Measurements from ENCODE around the gene HDAC4.

HDAC4 gene

DNA sequence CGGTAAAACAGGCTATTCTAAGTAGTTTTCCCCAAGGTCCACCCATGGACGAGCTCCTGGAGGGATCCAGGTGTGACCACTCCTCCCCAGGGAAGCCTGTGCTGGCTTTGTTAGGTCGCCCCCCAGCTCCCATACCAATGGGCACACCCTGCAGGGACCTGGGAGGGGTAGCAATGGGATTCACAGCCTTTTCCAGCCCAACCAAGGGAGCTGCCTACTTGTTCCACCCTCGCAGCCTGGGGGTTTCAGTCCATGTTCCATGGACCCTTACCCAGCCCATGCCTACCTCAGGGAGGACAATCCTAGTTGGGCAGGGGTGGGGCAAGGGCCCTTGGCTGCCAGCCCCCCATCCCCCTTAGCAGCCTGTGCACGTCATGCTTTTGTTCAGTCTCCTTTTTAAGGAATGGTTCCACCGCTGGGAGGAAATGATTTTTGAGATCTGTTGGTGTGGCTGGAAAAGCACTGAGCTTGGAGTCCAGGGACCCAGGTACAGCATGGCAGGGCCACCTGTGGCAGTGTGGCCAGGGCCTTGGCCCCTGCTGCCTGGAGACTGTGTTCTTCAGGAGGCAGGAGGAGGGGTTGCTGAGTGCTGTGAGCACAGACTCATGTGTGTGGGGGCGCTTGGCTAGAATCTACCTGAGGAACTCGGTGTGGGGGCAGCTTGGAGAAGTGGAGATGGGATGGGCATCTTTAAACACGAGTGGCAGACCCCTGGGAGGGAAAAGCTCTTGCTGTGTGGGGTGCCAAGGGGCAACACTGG, 386.2 kb downstream of the HDAC4 start:
- DNase-seq: no peak

DNA sequence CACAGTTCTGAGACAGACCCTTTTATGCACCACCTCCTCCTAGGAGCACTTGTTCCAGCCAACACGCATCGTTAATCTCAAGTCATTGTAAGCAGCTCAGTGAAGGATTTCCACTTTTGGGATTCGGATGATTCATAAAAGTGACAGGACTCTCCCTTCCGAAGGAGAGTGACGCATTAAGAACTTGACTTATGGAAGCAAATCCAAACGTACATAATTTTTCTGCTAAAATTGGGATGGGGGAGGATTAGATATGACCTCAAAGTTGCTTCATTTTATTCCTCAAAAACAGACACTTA, 387.2 kb downstream of the HDAC4 start:
- no peak for DNase-seq

DNA sequence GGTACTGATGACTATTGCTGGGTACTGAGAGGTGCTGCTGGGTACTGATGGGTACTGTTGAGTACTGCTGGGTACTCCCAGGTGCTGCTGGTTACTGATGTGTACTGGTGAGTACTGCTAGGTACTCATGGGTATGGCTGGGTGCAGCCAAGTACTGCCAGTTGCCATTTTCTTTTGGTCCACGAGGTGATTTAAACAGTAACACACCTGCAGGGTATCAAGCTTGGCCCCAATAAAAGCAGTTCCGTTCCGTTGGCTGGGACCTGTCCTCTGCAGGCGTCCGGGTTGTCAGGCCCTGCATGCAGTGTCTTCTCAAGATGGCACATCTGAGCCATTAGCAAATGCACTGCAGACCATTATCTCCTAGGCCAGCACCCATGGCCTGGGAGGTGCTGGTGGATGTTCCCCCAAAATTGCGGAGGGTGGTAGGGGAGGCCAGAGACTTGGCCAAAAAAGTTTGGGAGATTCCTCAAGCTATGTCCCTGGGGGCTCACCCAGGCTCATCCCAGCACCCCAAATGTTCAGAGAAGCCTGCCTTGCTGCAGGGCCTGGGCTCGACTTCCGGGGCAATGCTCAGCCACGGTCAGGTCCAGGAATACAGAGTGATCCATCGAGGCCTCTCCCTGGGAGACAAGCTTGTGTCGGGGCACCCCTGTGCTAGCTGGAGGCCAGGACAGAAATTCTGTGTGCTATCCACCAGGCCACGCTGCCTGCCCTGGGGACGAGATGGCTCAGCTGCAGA, 387.7 kb downstream of the HDAC4 start:
- DNase-seq: no peak

DNA sequence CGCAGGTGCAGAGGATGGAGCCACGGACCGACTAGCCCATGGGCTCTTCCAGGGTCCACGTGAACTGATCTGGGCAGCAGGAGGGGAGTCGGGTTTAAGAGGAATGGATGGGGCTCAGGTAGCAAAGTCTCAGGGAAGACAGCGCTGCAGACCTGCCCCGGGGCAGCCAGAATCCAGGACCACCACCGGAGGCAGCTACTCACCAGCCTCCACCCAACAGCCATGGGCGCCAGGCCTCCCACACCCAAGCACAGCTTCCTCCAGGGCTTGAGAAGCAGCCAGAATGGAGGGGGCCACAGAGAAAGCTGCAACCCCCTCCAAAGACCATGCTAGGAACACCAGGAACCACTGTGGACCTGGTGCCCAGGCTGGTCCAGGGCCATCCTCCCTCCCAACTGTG, 388.6 kb downstream of the HDAC4 start:
- no peak for DNase-seq

DNA sequence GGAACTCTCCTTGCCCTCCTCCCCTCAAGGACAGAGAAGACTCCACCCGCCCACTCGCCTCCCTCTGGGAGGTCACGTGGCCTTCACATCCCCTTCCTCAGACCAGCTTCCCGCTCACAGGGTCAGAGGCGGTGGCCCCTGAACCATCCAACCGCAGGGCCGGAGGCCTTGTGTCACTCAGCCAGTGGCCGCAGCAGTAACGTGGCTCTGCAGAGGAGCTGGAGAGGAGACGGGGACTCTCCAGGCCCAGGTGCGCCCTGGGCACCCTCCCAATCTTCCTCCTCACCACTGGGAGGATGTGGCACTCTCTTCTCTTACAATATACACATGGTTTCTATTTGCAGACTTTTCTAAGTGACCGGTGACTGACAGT, 391.2 kb downstream of the HDAC4 start:
- no peak for DNase-seq

DNA sequence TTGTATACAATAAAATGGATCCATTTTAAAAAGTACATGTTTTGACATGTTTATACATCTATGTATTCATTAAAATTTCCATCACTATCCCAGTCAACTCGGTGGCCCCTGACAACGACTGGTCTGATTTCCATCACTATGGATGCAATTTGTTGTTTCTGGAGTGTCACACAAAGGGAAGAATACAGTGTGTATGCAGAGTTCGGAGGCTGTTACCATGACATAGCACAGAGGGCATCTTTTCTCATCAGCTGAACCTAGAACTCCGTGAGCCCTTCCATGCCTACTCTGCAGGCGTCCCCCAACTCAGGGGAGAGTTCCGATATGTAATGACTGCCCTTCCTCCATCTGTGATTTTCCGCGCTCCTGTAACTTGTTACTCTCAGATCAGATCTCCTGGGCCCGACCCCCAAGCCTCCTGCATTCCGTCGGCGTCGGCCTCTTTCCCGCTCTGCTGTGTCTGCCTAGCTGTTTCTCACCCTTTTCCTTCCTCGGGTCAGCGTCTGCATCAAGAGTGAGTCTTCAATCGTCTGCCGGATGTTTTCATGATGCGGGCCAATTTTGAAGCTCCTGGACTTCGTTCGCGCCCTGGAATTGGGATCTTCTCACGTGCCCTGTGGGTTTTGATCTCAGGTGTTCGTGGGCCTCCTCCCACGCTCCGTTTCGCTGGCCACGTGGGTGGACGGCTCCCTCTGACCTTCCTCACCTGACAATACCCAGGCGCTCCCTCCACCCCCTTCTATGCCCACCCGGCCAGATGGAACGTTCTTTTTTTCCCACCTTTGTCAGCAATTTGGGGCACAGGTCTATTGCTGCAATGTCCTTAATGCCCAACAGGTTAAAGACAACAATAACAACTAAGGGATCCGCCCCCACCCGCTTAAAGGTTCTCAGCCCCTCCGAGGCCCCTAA, 391.9 kb downstream of the HDAC4 start:
- DNase-seq: no peak

DNA sequence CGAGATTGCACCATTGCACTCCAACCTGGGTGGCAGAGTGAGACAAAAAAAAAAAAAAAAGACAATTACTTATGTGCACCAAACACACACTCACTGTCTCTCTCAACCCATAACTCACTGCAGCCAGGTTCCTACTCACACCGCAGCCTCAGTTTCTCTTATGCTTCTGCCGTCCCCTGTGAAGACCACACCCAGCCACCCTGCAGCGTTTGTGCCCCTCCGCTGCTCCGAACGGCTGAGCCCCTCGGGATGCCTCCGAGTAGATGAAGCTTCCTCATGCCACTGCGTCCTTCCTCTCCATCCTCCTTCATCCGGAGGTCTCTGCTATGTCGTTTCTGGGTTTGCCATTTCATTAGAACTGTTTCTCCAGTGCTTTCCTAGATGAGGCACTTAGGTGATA, 392.8 kb downstream of the HDAC4 start:
- no peak for DNase-seq

DNA sequence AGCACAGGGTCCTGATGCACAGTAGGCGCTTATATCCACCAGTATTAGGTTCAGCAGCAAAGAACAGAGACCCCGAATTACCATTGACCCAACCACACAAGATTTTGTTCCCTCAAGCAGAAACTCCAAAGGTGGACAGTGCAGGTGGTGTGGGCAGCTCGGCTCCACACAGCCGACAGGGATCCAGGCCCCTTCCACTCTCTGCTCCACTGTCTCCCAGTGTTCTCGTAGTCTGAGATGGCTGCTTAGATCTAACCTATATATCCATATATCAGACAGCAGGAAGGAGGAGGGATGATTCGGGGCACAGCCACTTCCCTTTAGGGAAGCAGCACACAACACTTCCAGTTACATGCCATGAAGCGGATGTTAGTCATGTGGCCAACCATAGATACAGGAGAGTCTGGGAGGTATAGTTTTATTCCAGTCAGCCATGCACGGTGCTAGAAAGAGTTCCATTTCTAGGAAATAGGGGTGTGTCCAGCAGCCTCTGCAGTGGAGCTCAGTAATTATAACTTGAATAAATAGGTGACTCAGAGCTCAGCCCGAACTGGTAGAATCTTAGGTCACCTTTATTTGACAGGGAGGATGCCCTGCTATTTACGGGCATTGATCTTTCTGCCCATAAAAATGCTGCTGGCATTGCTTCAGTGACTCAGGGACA, 394.1 kb downstream of the HDAC4 start:
- no peak for DNase-seq

DNA sequence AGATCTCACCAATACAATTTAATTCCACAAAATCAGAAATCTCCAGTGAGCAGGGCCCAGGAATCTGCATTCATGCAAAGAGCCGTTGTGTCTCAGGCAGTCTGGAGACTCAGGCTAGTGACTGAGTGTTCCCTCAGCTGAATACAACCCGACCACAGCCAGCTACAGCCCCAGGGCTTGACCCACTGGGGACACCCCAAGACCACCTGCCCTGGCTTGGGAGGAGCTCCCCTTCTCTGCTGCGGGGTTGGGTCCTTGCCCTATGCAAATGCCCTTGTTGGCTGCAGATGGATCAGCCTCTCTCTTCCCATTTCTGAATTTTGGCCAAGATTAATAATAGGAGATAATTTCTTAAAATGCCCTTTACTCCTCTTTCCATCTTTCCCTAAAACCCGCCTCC, 395.2 kb downstream of the HDAC4 start:
- no peak for DNase-seq

DNA sequence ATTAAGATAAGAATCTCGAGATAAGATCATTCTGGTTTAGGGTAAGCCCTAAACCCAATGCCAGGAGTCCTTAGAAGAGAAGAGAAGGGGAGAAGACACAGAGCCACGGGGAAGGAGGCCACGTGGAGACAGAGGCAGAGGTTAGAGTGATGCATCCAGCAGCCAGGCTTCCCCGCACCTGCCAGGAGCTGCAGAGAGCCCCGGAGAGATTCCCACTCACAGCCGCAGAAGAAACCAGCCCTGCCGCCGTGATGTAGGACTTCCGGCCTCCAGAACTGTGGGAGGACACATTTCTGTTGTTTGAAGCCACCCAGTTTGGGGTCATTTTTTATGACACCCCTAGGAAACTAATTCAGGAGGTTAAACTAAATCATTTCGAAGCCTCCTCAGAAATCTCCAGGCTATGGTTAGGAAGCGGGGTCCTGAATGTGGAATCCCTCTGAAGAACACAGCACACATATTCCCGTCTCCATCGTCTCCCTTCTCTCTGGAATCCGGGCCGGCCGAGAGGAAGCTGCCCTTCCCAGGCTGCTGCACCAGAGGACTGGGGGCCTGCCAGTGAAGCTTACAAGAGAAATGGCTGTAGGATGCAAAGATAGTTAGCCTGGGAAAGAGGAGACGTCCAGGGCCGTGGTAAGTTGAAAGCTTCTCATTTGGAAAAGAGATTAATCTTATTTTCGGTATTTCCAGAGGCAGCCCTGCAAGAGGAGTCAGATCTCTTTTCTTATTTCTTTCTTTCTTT, 396.4 kb downstream of the HDAC4 start:
- DNase-seq: no peak

DNA sequence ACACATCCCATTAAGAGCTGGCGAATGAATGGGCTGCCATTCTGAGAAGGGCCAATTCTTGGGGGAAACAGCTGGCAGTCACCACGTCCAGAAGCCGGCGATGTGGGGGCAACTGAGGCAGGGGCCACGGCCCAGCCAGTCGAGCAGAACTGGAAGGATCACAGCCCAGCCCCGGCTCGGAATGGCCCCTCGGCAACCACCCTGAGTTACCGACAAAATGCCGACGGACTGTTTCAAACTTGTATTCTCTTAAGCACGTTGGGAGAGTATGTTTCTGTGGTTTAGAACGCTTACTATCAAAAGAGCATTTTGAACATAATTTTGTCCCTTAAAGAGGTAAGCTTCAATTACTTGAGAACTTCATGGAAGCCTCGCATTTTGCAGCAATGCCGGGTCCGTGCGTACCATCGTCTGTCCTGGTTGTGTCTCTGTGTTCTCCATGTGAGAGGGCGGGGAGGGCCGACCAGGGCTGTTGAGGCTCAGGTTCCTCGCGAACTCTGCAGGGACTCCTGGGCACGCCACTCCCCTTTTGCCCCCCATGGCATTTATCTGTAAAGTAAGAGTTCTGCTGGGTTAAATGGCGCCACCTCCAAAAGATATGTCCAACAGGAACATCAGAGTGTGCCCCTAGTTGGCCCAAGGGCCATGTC, 397.1 kb downstream of the HDAC4 start:
- no peak for DNase-seq

DNA sequence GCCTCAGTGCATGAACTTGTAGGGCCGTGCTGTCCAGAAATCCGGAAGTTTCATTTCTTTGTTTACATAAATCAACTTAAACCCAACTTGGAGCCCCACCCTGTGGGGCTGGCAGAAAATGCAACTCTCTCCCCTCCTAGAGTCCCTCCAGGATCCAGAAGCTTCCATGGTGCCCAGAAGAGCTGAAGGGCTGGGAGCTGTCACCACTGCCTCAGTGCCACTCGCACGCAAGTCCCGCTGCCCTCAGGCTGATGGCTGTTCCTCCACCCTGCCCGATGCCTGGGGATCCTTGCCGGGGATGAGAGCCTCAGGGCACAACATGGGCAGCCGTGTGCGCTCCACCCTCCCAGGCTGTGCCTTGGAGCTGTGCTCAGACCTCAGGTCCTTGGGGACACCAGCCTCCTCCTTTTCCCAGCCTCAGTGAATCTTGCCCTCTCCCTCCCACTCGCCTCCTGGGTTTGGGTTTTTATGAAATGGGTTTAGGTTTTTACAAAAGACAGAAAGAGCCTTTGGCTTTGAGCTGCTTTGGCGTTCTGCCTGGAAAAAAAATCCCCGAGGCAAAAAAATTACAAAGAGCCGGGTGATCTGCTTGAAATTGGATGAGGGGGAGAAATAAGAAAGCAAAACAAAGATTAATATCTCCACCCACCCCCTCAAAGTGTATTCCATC, 397.7 kb downstream of the HDAC4 start:
- no peak for DNase-seq

DNA sequence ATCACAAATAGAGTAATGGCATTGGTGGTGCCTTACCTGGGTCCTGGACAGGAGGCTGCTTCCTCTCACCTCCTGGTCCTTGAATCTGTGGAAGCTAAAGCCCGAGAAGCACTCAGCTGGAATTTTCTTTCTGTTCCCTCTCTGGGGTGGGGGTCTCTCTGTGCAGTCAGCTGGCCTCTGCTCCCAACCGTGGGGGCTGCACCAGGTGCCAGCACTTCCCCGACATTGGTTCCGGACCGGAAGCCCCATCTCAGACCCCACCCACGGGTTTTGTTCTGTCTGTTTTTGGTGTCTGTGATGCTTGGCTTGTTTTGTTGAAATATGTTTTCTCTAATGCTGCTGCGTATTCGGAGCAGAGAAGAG, 398.2 kb downstream of the HDAC4 start:
- no peak for DNase-seq

DNA sequence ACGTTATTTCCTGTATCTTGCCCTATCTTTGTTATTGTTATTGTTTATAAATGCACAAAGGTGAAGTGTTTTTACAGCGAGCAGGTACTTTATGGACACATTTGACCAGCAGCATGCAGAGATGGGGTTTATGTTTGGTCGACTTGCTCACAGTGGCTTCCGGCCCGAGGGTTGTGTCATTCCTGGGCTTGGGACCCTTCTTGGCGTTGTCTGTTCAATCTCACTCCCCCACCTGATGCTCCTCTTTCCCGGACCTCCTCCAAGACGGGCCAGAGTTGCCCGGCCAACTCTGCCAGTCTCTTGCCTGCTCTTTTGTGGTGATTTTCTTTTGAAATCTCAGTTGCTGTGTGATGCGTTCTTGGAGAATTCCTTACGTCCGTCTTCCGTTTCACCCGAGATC, 399.0 kb downstream of the HDAC4 start:
- DNase-seq: no peak

DNA sequence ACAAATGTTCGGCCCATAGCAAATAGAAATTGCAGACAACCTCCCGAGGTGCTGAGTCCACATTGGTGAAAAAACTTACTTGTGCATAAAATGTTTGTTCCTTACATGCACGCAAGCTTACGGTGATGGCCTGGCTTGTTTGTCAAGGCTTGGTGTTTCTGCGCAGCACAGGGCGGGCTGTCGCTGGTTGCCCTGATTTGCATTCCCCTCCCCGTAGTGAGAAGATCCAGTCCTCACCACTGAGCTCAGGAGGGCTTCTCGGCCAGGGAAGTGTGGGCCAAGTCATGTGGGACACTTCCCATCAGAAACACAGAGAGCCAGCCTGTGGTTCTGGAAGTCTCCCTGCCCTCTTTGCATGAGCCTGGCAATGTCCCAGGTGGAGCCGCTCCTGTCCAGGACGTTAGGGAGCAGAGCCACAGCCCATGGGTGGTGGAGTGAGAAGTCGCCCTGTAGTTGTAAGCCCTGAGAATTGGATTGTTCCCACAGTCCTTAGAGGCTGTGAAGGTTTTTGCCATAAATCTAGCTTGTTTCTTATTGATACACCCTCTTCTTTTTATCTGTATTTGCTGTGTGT, 400.2 kb downstream of the HDAC4 start:
- DNase-seq: no peak

DNA sequence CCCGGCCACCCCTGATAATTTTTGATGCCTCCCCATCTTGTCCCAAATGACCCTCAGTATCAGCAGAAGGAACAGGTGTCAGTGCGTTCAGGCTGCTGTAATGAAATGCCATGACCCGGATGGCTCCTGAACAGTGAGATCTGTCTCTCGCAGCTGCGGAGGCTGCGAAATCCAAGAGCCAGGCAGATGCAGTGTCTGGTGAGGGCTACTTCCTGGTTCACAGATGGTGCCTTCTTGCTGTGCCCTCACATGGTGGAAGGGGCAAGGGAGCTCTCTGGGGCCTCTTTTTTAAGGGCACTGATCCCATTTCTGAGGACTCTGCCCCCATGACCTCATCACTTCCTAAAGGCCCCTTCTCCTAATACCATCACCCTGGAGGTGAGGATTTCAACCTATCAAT, 400.7 kb downstream of the HDAC4 start:
- DNase-seq: no peak

DNA sequence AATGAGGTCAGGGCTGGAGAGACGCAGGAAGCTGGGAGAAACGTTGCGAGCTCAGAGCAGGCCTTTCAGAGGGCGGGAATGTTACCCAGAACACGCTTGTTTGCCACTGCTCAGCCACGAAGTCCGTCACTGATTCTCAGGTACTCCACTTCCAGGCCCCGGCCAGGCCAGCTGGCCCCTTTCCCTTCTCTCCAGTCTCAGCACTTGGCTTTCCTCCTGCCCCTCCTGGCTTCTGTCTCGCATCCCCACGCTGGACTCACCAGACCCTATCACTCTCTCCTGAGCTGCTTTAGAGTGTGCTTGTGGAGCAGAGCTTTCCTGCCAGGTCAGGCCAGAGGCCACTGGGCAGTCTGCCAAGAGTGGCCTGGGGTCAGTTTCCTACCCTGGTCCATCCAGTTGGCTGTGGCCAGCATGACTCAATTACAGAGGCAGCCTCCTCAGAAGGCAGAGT, 401.5 kb downstream of the HDAC4 start:
- no peak for DNase-seq

DNA sequence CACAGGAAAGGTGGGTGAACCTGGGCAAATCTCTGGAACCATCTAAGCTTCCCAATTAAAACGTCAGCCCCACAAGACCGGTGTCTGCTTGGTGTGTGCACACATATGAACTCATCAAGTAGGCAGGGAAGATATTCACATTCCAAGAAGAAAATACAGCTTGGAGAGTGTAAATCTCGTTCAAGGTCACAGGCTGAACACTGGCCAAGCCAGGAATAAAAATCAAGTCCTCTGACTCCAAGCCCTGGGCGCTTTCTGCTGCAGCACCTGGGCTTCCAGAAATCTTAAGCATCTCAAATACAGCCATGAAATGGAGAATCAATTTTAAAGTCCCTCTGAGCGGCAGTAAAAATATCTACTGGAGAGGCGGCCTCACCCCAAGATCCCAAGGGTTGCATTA, 402.0 kb downstream of the HDAC4 start:
- DNase-seq: no peak
